ENCODE measurements around the gene PARD3B. TPM values are rescaled to one million over a fixed set of nuclear protein-coding genes. Genes with fewer than 3 reads are reported as not detected.

PARD3B gene
- total RNA-seq, 4 donors from 2014 or later = 6.5 to 17.3 (median 12.7) TPM

GRCh38 chr2:204669382-204669781 is 124.1 kb downstream of the PARD3B start:
- 91 to 94% methylated on average over 3 of the region's 3 CpGs for WGBS, 2 donors
- H3K4me3 ChIP-seq (ENCODE audit: low read depth, poor library complexity, severe bottlenecking) = no peak overlapping the region
- no peak for DNase-seq (ENCODE audit: low spot score in 2 of 2)
- TF ChIP-seq POLR2A (IDR thresholded peaks at IDR 0.05) (no peak), CTCF (IDR thresholded peaks at IDR 0.05) (no peak)
- intact Hi-C loops (cut with DNase I; ENCODE audit: low total_unique reads) = no loop called here

GRCh38 chr2:204670124-204670523 is 124.8 kb downstream of the PARD3B start:
- H3K4me3 ChIP-seq (ENCODE audit: low read depth, poor library complexity, severe bottlenecking) = no peak overlapping the region
- TF ChIP-seq POLR2A (IDR thresholded peaks at IDR 0.05) (no peak), CTCF (IDR thresholded peaks at IDR 0.05) (no peak)
- 79 to 80% methylated on average over 2 of the region's 2 CpGs for WGBS, 2 donors
- intact Hi-C loops (cut with DNase I; ENCODE audit: low total_unique reads) = loop anchor here (5.0 kb wide), 1 partner anchor 178 kb away; no protein-coding TSS in a partner anchor
- no peak for DNase-seq (ENCODE audit: low spot score in 2 of 2)

GRCh38 chr2:204670756-204671155 is 125.5 kb downstream of the PARD3B start:
- no peak for DNase-seq (ENCODE audit: low spot score in 2 of 2)
- TF ChIP-seq POLR2A (IDR thresholded peaks at IDR 0.05) (no peak), CTCF (IDR thresholded peaks at IDR 0.05) (no peak)
- no peak overlapping the region for H3K4me3 ChIP-seq (ENCODE audit: low read depth, poor library complexity, severe bottlenecking)
- intact Hi-C loops (cut with DNase I; ENCODE audit: low total_unique reads) = loop anchor here (5.0 kb wide), 1 partner anchor 178 kb away; no protein-coding TSS in a partner anchor
- WGBS, 2 donors = 90 to 95% methylated on average over 4 of the region's 4 CpGs

- WGBS, 2 donors = 68 to 83% methylated on average over 4 of the region's 4 CpGs
- TF ChIP-seq CTCF (IDR thresholded peaks at IDR 0.05) (no peak), POLR2A (IDR thresholded peaks at IDR 0.05) (no peak)
- intact Hi-C loops (cut with DNase I; ENCODE audit: low total_unique reads) = loop anchor here (5.0 kb wide), 1 partner anchor 180 kb away; no protein-coding TSS in a partner anchor
- H3K4me3 ChIP-seq (ENCODE audit: low read depth, poor library complexity, severe bottlenecking) = no peak overlapping the region
- DNase-seq (ENCODE audit: low spot score in 2 of 2) = no peak
These were observed 127.5 kb downstream of the PARD3B start for GRCh38 chr2:204672772-204673171.

- DNase-seq (ENCODE audit: low spot score in 2 of 2) = no peak
- 92 to 98% methylated on average over 3 of the region's 3 CpGs for WGBS, 2 donors
- TF ChIP-seq CTCF (IDR thresholded peaks at IDR 0.05) (no peak), POLR2A (IDR thresholded peaks at IDR 0.05) (no peak)
- H3K4me3 ChIP-seq (ENCODE audit: low read depth, poor library complexity, severe bottlenecking) = no peak overlapping the region
- intact Hi-C loops (cut with DNase I; ENCODE audit: low total_unique reads) = loop anchor here (5.0 kb wide), 1 partner anchor 182 kb away; no protein-coding TSS in a partner anchor
These were observed 128.6 kb downstream of the PARD3B start for GRCh38 chr2:204673877-204674276.

GRCh38 chr2:204678031-204678430 is 132.8 kb downstream of the PARD3B start:
- intact Hi-C loops (cut with DNase I; ENCODE audit: low total_unique reads) = no loop called here
- 89 to 96% methylated on average over 10 of the region's 10 CpGs for WGBS, 2 donors
- H3K4me3 ChIP-seq (ENCODE audit: low read depth, poor library complexity, severe bottlenecking) = no peak overlapping the region
- no peak for TF ChIP-seq POLR2A (IDR thresholded peaks at IDR 0.05)
- no peak for TF ChIP-seq CTCF (IDR thresholded peaks at IDR 0.05)
- DNase-seq (ENCODE audit: low spot score in 2 of 2) = no peak

Measured in lower leg skin (tissue), 4 donors.